ENCODE results near the gene EP400. TPM values are rescaled to one million over a fixed set of nuclear protein-coding genes. Genes with fewer than 3 reads are reported as not detected.
A peak's percentile ranks its signal among the peaks of the same experiment; 100 is the strongest.
"Not testable (repeated sequence)": the region's sequence is repeated elsewhere in the genome, so short reads cannot be mapped to it uniquely, and the experiment has no call there.

EP400 gene
- total and polyA plus RNA-seq, 8 donors: 33.5 to 49.9 (median 41.4) TPM

DNA sequence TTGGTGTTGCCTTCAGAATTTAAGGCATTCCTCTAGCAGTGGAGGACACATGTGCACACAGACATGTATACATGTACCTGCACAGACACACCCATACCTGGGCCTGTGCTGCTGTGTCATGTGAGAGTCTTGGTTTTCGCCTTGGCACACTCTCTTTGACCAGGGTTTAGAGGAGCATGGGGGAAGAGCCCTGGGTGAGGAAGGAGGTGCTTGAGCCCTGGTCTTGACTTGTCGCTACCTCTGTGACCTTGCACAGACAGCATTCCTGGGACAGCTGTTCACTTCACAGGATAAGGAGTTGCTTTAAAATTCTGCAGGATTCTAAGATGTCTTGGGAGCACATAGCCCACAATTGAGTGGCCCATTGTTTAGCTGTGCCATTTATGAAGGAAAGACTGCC is 99.7 kb downstream of the EP400 start:
- TF ChIP-seq, protein P1, sequence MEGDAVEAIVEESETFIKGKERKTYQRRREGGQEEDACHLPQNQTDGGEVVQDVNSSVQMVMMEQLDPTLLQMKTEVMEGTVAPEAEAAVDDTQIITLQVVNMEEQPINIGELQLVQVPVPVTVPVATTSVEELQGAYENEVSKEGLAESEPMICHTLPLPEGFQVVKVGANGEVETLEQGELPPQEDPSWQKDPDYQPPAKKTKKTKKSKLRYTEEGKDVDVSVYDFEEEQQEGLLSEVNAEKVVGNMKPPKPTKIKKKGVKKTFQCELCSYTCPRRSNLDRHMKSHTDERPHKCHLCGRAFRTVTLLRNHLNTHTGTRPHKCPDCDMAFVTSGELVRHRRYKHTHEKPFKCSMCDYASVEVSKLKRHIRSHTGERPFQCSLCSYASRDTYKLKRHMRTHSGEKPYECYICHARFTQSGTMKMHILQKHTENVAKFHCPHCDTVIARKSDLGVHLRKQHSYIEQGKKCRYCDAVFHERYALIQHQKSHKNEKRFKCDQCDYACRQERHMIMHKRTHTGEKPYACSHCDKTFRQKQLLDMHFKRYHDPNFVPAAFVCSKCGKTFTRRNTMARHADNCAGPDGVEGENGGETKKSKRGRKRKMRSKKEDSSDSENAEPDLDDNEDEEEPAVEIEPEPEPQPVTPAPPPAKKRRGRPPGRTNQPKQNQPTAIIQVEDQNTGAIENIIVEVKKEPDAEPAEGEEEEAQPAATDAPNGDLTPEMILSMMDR (IDR thresholded peaks at IDR 0.05): no peak
- H3K4me1 ChIP-seq: no peaks in the 10 kb centered on the region
- DNase-seq: no peak
- no peak overlapping the region for H3K27ac ChIP-seq
- H3K9me3 ChIP-seq: no peaks in the 10 kb centered on the region
- ATAC-seq: no peak
- H3K27me3 ChIP-seq: no peaks in the 10 kb centered on the region
- H3K4me3 ChIP-seq: no peak overlapping the region
- intact Hi-C loops (cut with DNase I): no loop called here
- H3K36me3 ChIP-seq: peaks cover 0 to 99% of the 10 kb centered on the region in 2 donors

DNA sequence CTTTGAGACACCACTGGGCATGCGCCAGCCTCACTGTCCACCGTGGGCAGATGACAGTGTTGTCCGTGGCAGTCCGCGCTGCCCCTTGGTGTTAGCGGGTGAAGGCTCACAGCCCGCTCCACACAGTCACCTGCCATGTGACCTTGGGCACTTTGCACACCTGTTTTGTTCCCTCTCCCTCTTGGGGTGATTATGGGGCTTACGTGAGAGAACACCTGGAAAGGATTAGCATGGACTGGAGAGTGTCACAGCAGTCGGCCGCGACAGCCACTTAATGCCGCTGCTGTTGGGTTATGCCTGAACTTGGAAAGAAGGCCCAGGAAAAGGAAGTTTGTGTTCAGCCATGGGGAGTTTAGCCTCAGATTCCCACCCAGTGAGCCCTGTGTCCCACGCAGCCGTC is 100.1 kb downstream of the EP400 start:
- intact Hi-C loops (cut with DNase I): no loop called here
- Histone ChIP-seq H3K4me3 (no peak overlapping the region), H3K27ac (no peak overlapping the region), H3K27me3 (no peaks in the 10 kb centered on the region), H3K36me3 (peaks cover 0 to 99% of the 10 kb centered on the region in 2 donors), H3K9me3 (no peaks in the 10 kb centered on the region), H3K4me1 (no peaks in the 10 kb centered on the region)
- ATAC-seq (no peak), DNase-seq (no peak)
- TF ChIP-seq, protein P1 (IDR thresholded peaks at IDR 0.05): no peak

DNA sequence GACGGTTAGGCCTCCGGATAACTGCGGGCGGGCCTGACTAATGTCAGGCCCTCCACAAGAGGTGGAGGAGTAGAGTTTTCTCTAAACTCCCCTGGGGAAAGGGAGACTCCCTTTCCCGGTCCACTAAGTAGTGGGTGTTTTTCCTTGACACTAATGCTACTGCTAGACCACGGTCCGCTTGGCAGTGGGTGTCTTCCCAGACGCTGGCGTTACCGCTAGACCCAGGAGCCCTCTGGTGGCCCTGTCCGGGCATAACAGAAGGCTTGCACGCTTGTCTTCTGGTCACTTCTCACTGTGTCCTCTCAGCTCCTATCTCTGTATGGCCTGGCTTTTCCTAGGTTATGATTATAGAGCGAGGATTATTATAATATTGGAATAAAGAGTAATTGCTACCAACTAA is 102.0 kb downstream of the EP400 start:
- peaks cover 0 to 96% of the 10 kb centered on the region in 2 donors for H3K36me3 ChIP-seq
- H3K4me1 ChIP-seq; DNase-seq; intact Hi-C loops (cut with DNase I); H3K4me3 ChIP-seq; H3K27ac ChIP-seq; ATAC-seq; H3K27me3 ChIP-seq; H3K9me3 ChIP-seq: not testable (repeated sequence)

DNA sequence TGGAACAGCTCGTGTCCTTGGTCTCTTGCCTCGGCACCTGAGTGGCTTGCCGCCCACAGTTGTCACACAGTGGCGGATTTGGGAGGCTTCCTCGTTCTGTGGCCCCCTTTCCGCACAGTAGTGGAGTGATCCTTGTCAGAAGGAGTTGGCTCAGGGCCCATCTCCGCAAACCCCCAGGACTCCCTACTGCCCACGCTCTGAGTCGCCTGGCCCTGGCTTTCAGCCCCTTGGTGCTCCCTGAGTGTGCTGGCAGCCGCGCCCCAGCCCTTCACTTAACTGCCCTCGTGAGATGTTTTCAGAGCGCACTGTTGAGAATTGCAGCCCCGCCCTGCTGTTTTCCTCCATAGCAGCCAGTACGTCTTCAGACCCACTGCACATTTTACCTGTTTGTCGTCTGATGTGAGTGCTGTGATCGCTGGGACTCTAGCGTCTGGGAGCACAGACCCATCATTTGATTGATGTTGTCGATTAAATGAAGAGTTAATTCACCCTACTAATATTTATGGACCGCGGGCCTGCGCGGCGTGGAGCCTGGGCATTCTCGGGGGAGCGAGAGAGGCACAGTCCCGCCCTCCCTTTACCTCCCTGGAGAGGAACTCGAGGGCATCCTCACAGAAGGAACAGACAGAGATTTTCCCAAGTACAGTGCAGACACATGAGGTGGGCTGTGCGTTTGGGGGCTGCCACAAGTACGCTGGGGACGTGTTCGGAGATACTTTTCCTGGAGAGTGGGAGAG is 102.6 kb downstream of the EP400 start:
- H3K27ac ChIP-seq: no peak overlapping the region
- no peak for DNase-seq
- H3K4me1 ChIP-seq: no peaks in the 10 kb centered on the region
- no peaks in the 10 kb centered on the region for H3K27me3 ChIP-seq
- no peaks in the 10 kb centered on the region for H3K9me3 ChIP-seq
- peak; percentile 23 for ATAC-seq
- H3K4me3 ChIP-seq: no peak overlapping the region
- H3K36me3 ChIP-seq: peaks cover 0 to 96% of the 10 kb centered on the region in 2 donors
- intact Hi-C loops (cut with DNase I): no loop called here
- TF ChIP-seq, protein P1 (IDR thresholded peaks at IDR 0.05): no peak

DNA sequence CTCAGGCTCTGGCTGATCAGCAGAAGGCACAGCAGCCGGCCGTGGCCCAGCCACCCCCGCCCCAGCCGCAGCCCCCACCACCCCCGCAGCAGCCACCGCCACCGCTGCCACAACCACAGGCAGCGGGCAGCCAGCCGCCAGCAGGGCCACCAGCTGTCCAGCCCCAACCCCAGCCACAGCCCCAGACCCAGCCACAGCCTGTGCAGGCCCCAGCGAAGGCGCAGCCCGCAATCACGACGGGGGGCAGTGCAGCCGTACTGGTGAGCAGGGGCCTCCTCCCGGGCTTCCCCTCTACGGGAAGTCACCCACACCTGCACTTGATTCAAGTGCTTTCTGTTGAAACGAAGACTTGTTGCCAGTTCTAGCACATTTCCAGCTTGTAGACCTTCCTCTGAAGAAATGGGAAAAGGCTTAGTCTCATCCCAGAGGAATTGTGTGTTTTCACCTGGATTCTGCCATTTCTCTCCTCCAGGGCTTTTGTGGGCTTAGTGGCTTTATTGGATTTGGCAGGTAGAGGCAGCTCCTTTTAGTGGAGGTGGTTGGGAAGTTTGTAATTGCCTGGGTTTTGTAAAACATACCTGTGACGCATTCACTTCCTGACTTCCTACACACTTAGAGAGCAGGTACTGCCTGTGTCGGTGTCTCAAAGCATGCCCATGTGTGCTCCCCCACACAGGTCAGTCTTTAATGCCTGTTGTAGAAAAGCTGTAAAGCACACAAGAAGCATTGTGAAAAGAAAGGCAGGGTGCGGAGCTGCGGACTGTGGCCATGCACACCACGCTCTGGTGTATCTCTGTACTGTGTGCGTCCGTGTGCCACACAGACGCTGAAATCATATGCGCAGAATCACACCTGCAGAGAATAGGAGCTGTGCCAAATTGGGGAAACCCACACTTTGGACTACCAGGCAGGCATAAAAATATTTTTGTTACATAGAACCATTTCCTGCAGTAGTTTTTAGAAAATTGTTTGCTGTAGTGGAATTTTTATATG is 103.9 kb downstream of the EP400 start:
- TF ChIP-seq, protein P1 (IDR thresholded peaks at IDR 0.05): no peak
- Histone ChIP-seq H3K4me1 (no peaks in the 10 kb centered on the region), H3K27ac (no peak overlapping the region), H3K36me3 (peaks cover 0 to 97% of the 10 kb centered on the region in 2 donors), H3K4me3 (no peak overlapping the region), H3K27me3 (no peaks in the 10 kb centered on the region), H3K9me3 (no peaks in the 10 kb centered on the region)
- DNase-seq (no peak), ATAC-seq (no peak)
- intact Hi-C loops (cut with DNase I): no loop called here
